HL-60/S4 (cell line): ENCODE measurements around the gene SPATS2L.

Experiments
- in situ Hi-C: fragments of 300-500 bp; cut with MboI; formaldehyde crosslinking; loops from 2 replicates; pipeline ENCODE4 v1.14.3; 2022; ENCODE audit warnings: low sequenced_read_pairs

The SPATS2L gene

GRCh38 chr2:200373973-200374416, 67.5 kb downstream of the SPATS2L start:
- in situ Hi-C loops, result no loop called here

DNA sequence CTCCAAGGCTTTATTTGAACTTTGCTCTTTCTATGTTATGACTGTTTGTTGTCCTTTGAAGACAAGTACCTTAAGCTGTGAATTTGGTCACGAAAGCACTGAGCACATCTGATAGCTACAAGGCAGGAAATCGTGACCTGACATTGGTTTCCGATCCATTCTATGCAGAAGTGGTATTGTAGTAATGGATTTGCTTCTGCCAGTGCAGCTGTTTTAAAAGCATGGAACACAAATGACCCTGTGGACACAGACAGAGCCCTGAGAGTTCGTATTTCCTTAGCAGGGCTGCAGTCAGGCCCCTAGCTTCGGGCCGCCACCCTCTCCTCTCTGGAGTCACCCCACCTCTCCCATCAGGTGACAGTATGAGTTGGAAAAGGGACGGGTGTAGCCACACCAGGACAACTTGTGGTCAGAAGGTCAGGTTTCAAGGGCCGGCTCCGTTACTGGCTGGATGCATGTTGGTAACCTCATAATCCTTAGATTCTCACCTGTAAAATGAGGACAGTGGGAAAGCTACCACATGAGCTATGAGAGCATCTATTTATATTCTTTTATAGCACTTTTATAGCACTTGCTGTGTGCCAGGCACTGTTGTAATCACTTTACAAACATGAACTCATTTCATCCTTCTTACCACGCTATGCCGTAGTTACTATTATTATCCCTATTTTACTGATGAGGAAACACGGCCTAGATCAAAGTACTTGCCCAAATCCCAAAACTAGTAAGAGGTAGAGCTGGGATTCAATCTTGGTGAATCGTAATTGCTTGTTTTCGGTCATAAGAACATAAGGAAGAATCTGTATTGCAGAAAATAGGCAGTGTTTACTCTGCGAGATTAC, 70.2 kb downstream of the SPATS2L start:
- in situ Hi-C loops, result no loop called here

GRCh38 chr2:200377355-200378336, 71.2 kb downstream of the SPATS2L start:
- in situ Hi-C loops, result no loop called here

DNA sequence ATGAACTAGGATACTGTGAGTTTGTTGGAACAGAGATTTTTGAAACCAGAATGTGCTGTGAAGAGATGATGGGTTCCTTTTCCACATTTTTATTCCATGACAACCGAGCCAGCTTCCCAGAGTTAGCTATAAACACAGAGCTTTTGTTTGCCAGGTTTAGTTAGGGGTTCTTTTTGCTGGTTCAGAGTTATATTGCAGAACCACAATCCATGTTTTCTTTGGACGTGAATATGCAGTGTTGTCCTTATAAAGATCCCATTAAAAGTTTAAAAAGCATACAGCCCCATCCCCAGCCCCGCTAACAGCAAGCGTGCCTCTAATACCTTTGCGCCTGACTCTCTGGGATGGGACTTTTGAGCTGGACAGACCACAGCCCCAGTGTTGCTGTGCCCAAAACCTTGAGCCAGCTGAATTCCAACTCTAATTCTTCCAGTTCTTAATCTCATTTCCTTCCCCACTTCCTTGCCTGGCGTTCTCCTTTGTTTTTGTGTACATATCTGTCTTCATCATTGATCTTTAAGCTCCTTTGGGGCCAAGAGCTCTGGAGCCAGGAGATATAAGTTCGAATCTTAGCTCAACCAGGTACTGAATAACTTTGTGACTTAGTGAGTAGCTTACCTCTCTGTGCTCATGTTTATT, 72.3 kb downstream of the SPATS2L start:
- in situ Hi-C loops, result no loop called here

- in situ Hi-C loops, result no loop called here
Measured at GRCh38 chr2:200379481-200380090, 73.1 kb downstream of the SPATS2L start.

GRCh38 chr2:200380091-200380561, 73.6 kb downstream of the SPATS2L start:
- in situ Hi-C loops, result no loop called here

- in situ Hi-C loops, result no loop called here
Measured at GRCh38 chr2:200380833-200381542, 74.5 kb downstream of the SPATS2L start.

DNA sequence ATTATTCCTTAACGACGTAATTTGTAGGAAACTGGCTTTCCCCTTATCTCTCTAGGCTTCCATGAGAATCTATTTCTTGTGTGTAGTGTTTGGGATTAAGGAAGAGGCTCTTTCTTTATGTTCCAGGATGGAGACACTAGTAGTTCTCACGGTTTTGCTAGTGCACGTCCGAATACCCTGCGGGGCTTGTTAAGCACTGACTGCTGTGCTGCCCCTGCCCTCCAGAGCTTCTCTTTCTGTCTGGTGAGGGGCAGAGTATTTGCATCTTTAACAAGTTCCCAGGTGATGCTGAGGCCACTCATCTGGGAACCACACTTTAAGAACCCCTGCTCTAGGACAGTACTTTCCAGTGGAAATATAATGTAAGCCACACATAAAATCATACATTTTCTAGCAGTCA, 76.4 kb downstream of the SPATS2L start:
- in situ Hi-C loops, result no loop called here

GRCh38 chr2:200383380-200384110, 77.1 kb downstream of the SPATS2L start:
- in situ Hi-C loops, result no loop called here

GRCh38 chr2:200385063-200385635, 78.7 kb downstream of the SPATS2L start:
- in situ Hi-C loops, result no loop called here

GRCh38 chr2:200393191-200393590, 86.7 kb downstream of the SPATS2L start:
- in situ Hi-C loops, result no loop called here

- in situ Hi-C loops, result no loop called here
Measured at GRCh38 chr2:200394045-200394444, 87.6 kb downstream of the SPATS2L start.

- in situ Hi-C loops, result no loop called here
Measured at GRCh38 chr2:200396781-200397242, 90.3 kb downstream of the SPATS2L start.

DNA sequence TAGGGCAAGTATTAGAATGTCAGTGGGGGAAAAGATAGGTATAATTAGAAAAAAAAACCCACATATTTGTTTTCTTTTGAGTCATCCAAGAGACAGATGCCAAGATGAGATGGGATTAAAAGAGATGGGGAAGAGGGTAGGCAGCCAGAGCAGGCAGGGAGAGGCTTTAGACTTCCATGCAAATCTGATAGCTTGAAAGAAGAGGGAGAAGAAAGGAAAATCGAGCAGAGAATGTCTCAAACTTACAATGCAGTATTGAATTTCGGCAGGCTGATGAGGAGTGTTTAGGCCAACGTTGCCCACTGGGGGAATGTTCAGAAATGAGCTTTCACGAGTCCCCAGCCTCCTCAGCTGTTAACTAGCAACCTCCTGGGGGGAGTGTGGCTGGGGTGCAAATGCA, 91.3 kb downstream of the SPATS2L start:
- in situ Hi-C loops, result no loop called here

GRCh38 chr2:200399046-200399445, 92.6 kb downstream of the SPATS2L start:
- in situ Hi-C loops, result no loop called here

DNA sequence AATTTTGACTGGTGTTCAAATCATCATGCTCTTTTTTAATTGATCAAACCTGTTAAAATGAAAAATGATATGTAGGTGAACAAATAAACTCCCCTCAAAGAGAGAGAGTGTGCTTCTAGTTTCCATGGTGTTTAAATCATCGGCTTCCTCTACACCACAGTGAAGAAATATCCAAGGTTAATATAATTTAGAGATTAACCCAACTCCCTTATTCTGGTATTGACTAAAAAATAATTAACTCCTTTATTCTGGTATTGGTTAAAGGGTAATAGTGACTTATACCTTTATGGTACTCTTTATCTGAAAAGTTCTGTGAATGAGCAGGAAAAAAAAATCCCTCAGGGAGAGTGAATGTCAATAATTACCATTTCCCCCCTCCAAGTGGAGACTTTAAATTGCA, 93.1 kb downstream of the SPATS2L start:
- in situ Hi-C loops, result no loop called here

GRCh38 chr2:200403814-200404213, 97.3 kb downstream of the SPATS2L start:
- in situ Hi-C loops, result no loop called here

GRCh38 chr2:200404615-200405014, 98.1 kb downstream of the SPATS2L start:
- in situ Hi-C loops, result no loop called here
